DND-41 (cell line): ENCODE measurements around the gene OSTF1.

Experiments
- ATAC-seq: fragments of 200-7000 bp; cut with Tn5 transposase; 3 replicates; pipeline ENCODE4 v1.9.1; 2021; ENCODE audit warnings: low read depth; ENCODE audit not compliant: insufficient read depth
- DNase-seq: peaks from one replicate; pipeline ENCODE4 v3.0.0-alpha.2; 2020
- H2AFZ ChIP-seq: 2 replicates; pipeline ENCODE4 v1.6.0; 2012; ENCODE audit warnings: low read depth, low read length
- H3K27ac ChIP-seq: 2 replicates; pipeline ENCODE4 v1.5.1; 2012; ENCODE audit warnings: low read length, inconsistent platforms
- H3K27me3 ChIP-seq: fragments of 200-600 bp; sonication (generic); 2 replicates; pipeline ENCODE4 v1.6.0; 2012; ENCODE audit warnings: low read length, mild to moderate bottlenecking, inconsistent platforms; ENCODE audit not compliant: insufficient read depth, poor library complexity
- H3K36me3 ChIP-seq: 2 replicates; pipeline ENCODE4 v1.5.1; 2012; ENCODE audit warnings: low read length, inconsistent platforms; ENCODE audit not compliant: insufficient read depth
- H3K4me1 ChIP-seq: 2 replicates; pipeline ENCODE4 v1.5.1; 2012; ENCODE audit warnings: mild to moderate bottlenecking, low read length; ENCODE audit not compliant: insufficient read depth
- H3K4me2 ChIP-seq: 2 replicates; pipeline ENCODE4 v1.6.0; 2012; ENCODE audit warnings: mild to moderate bottlenecking, moderate library complexity, low read length, inconsistent platforms; ENCODE audit not compliant: insufficient read depth
- H3K4me3 ChIP-seq, 2 experiments: fragments of 200-600 bp in 1 of 2; shearing (Covaris generic) in 1 of 2; 2 replicates each; pipeline ENCODE4 v1.5.1; 2012 to 2016; ENCODE audit warnings: inconsistent platforms in 2 of 2, low read length in 2 of 2, mild to moderate bottlenecking in 2 of 2, low read depth in 1 of 2, moderate library complexity in 1 of 2
- H3K79me2 ChIP-seq: 2 replicates; pipeline ENCODE4 v1.6.0; 2012; ENCODE audit warnings: low read length, inconsistent platforms; ENCODE audit not compliant: insufficient read depth
- H3K9ac ChIP-seq: 2 replicates; pipeline ENCODE4 v1.6.0; 2012; ENCODE audit warnings: low read depth, mild to moderate bottlenecking, inconsistent platforms, low read length, moderate library complexity
- H3K9me3 ChIP-seq: 2 replicates; pipeline ENCODE4 v1.5.1; 2012; ENCODE audit warnings: low read length, moderate library complexity, mild to moderate bottlenecking, inconsistent platforms; ENCODE audit not compliant: insufficient read depth, severe bottlenecking
- H4K20me1 ChIP-seq: 2 replicates; pipeline ENCODE4 v1.6.0; 2012; ENCODE audit warnings: low read length; ENCODE audit not compliant: insufficient read depth
- CTCF ChIP-seq: IDR thresholded peaks from 2 replicates; pipeline ENCODE4 v1.5.1; 2012; ENCODE audit warnings: borderline replicate concordance, low read length, moderate library complexity, mild to moderate bottlenecking; ENCODE audit not compliant: poor library complexity, severe bottlenecking; ENCODE audit errors: extremely low read depth
- EZH2 ChIP-seq: IDR thresholded peaks from 3 replicates; pipeline ENCODE4 v1.6.1; 2012; ENCODE audit warnings: borderline replicate concordance, low read depth, mild to moderate bottlenecking, moderate library complexity, low read length, inconsistent platforms; ENCODE audit not compliant: severe bottlenecking

The OSTF1 gene

GRCh38 chr9:75164573-75164972 lies 76.3 kb downstream of the OSTF1 start:
- DNase-seq: no peak
- H3K36me3 ChIP-seq: no peaks in the 10 kb centered on the region
- TF ChIP-seq CTCF: no peak
- no peak for TF ChIP-seq EZH2
- ATAC-seq: no peak
- peaks cover 14% of the 10 kb centered on the region for H3K4me1 ChIP-seq
- H4K20me1 ChIP-seq: no peaks in the 10 kb centered on the region
- H3K27me3 ChIP-seq: no peaks in the 10 kb centered on the region
- no peak overlapping the region for H3K27ac ChIP-seq
- H3K4me3 ChIP-seq: no peak overlapping the region
- H3K9me3 ChIP-seq: no peaks in the 10 kb centered on the region
- no peak overlapping the region for H3K4me2 ChIP-seq
- H3K79me2 ChIP-seq: no peaks in the 10 kb centered on the region
- no peak overlapping the region for H2AFZ ChIP-seq
- no peak overlapping the region for H3K9ac ChIP-seq

- ATAC-seq: no peak
- DNase-seq: no peak
- no peak overlapping the region for H3K4me3 ChIP-seq
Observed at GRCh38 chr9:75167281-75167680, 79.0 kb downstream of the OSTF1 start.

GRCh38 chr9:75168270-75169178 lies 80.2 kb downstream of the OSTF1 start:
- no peaks in the 10 kb centered on the region for H3K79me2 ChIP-seq
- H3K4me3 ChIP-seq: no peak overlapping the region
- H3K27ac ChIP-seq: no peak overlapping the region
- no peaks in the 10 kb centered on the region for H4K20me1 ChIP-seq
- DNase-seq: no peak
- no peaks in the 10 kb centered on the region for H3K36me3 ChIP-seq
- no peaks in the 10 kb centered on the region for H3K9me3 ChIP-seq
- no peak for ATAC-seq
- TF ChIP-seq EZH2: no peak
- no peak for TF ChIP-seq CTCF
- H3K4me1 ChIP-seq: peaks cover 14% of the 10 kb centered on the region
- no peak overlapping the region for H3K4me2 ChIP-seq
- H2AFZ ChIP-seq: no peak overlapping the region
- H3K27me3 ChIP-seq: no peaks in the 10 kb centered on the region
- no peak overlapping the region for H3K9ac ChIP-seq

More at GRCh38 chr9:75167281-75167680, 79.0 kb downstream of the OSTF1 start:
- Histone ChIP-seq H3K9me3 (no peaks in the 10 kb centered on the region), H3K9ac (no peak overlapping the region), H4K20me1 (no peaks in the 10 kb centered on the region), H3K36me3 (no peaks in the 10 kb centered on the region), H3K27me3 (no peaks in the 10 kb centered on the region), H3K4me1 (peaks cover 14% of the 10 kb centered on the region), H3K79me2 (no peaks in the 10 kb centered on the region), H3K4me2 (no peak overlapping the region), H3K27ac (no peak overlapping the region), H2AFZ (no peak overlapping the region)
- TF ChIP-seq EZH2: no peak
- TF ChIP-seq CTCF: no peak
